ENCODE data around the gene TMEM184A. TPM values are rescaled to one million over a fixed set of nuclear protein-coding genes. Genes with fewer than 3 reads are reported as not detected.

The TMEM184A gene
- total RNA-seq, 1 donor from 2014 or later = 5.0 TPM

DNA sequence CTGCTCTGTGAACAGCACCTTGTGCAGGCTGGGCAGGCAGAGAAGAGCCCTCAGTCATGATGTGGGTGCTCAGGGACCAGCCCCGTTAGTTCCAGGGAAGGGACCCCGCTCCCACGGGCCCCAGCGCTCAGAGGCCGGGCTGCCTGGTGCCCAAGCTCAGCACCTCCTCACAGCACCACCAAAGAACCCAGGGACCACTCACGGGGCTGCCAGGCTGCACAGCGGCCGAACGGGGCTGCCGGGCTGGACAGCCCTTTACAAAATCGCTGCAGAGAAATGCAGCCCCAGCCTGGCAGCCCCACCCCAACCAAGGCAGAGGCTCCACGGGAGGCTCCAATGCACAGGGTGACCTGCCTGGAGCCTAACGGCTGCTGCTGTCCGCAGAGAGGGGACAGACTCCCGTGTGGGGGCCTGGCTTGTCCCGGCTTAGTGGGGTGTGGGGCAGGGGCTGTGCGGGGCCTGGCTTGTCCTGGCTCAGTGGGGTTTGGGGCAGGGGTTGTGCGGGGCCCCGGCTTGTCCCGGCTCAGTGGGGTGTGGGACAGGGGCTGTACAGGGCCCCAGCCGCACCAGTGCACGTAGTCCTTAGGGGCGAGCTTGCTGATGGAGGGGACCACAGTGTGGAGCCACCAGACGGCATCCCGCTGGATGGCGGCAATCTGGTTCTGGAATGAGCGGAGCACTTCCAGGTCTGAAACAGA is 61.0 kb downstream of the TMEM184A start:
- no peaks in the 10 kb centered on the region for H3K4me1 Mint-ChIP-seq
- H3K27me3 Mint-ChIP-seq (ENCODE audit: low read depth) = no peaks in the 10 kb centered on the region
- no peak overlapping the region for H3K4me3 Mint-ChIP-seq
- no peaks in the 10 kb centered on the region for H3K9me3 Mint-ChIP-seq
- no peak for DNase-seq (ENCODE audit: low spot score in 2 of 2, unreplicated experiment in 2 of 2)
- peaks cover 28% of the 10 kb centered on the region for H3K36me3 Mint-ChIP-seq
- TF ChIP-seq, protein P1, sequence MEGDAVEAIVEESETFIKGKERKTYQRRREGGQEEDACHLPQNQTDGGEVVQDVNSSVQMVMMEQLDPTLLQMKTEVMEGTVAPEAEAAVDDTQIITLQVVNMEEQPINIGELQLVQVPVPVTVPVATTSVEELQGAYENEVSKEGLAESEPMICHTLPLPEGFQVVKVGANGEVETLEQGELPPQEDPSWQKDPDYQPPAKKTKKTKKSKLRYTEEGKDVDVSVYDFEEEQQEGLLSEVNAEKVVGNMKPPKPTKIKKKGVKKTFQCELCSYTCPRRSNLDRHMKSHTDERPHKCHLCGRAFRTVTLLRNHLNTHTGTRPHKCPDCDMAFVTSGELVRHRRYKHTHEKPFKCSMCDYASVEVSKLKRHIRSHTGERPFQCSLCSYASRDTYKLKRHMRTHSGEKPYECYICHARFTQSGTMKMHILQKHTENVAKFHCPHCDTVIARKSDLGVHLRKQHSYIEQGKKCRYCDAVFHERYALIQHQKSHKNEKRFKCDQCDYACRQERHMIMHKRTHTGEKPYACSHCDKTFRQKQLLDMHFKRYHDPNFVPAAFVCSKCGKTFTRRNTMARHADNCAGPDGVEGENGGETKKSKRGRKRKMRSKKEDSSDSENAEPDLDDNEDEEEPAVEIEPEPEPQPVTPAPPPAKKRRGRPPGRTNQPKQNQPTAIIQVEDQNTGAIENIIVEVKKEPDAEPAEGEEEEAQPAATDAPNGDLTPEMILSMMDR (IDR thresholded peaks at IDR 0.05; ENCODE audit: unreplicated experiment) = no peak
- no peak overlapping the region for H3K27ac Mint-ChIP-seq

DNA sequence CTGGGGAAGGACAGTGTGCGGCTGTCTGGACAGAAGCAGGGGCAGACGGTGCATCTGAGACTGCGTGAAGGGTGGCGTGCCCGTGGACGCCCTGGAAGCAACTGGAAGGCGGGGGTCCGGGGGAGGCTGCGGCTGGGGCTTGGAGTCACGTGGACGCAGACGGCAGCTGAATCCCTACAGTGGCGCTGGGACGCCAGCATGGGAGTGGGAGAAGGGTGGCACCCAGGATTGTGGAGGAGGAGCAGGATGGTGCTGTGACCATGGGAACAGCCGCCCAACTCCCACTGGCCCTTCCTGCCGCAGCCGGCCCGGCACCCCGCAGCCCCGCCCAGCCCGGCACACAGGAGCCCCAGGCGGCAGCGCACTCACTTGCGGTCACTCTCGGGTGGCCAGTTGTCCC is 61.6 kb downstream of the TMEM184A start:
- H3K4me3 Mint-ChIP-seq = no peak overlapping the region
- no peaks in the 10 kb centered on the region for H3K9me3 Mint-ChIP-seq
- no peak overlapping the region for H3K27ac Mint-ChIP-seq
- TF ChIP-seq, protein P1 (IDR thresholded peaks at IDR 0.05; ENCODE audit: unreplicated experiment) = no peak
- peaks cover 30% of the 10 kb centered on the region for H3K36me3 Mint-ChIP-seq
- no peaks in the 10 kb centered on the region for H3K4me1 Mint-ChIP-seq
- DNase-seq (ENCODE audit: low spot score in 2 of 2, unreplicated experiment in 2 of 2) = no peak
- H3K27me3 Mint-ChIP-seq (ENCODE audit: low read depth) = no peaks in the 10 kb centered on the region

DNA sequence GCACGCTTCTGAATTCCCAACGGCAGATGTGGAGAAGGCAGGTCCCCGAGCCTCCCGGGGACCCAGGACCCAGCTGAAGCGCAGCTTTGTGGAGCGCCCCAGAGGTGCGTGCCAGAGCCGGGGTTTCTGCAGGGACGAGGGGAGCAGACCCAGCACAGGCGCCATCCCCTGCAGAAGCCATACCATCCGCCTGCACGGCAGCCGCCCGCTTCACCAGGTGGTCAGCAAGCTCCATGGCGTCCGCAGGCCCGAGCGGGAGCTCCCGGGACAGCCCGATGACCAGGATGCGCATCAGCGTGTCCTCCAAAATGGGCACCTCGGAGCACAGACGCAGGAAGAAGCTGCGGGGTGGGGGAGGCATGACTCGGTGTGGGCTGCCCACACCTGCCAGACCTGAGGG is 62.4 kb downstream of the TMEM184A start:
- peaks cover 35% of the 10 kb centered on the region for H3K36me3 Mint-ChIP-seq
- TF ChIP-seq, protein P1 (IDR thresholded peaks at IDR 0.05; ENCODE audit: unreplicated experiment) = no peak
- H3K4me1 Mint-ChIP-seq = no peaks in the 10 kb centered on the region
- no peaks in the 10 kb centered on the region for H3K9me3 Mint-ChIP-seq
- no peak overlapping the region for H3K27ac Mint-ChIP-seq
- no peak overlapping the region for H3K4me3 Mint-ChIP-seq
- no peak for DNase-seq (ENCODE audit: low spot score in 2 of 2, unreplicated experiment in 2 of 2)
- H3K27me3 Mint-ChIP-seq (ENCODE audit: low read depth) = no peaks in the 10 kb centered on the region

DNA sequence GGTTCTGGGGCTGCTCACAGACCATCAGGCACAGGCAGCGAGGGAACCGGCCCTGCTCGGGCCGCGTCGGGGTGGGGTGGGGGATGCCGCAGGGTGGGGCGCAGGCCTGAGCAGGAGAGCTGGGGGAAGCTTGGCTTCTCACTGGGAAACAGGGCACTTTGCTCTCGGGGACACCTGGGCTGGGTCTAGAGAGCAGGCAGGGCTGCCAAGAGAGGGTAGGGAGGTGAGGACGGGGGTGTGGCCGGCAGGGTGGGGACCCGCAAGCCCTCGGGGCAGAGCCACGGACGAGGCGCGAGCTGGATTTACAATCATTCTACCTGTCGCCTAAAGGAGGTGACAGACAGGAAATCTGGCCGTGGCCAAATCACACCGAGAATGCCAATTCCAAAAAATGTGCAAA is 62.9 kb downstream of the TMEM184A start:
- DNase-seq (ENCODE audit: low spot score in 2 of 2, unreplicated experiment in 2 of 2) = no peak
- no peaks in the 10 kb centered on the region for H3K9me3 Mint-ChIP-seq
- no peaks in the 10 kb centered on the region for H3K27me3 Mint-ChIP-seq (ENCODE audit: low read depth)
- no peak overlapping the region for H3K27ac Mint-ChIP-seq
- peaks cover 40% of the 10 kb centered on the region for H3K36me3 Mint-ChIP-seq
- H3K4me1 Mint-ChIP-seq = no peaks in the 10 kb centered on the region
- H3K4me3 Mint-ChIP-seq = no peak overlapping the region
- TF ChIP-seq, protein P1 (IDR thresholded peaks at IDR 0.05; ENCODE audit: unreplicated experiment) = no peak

DNA sequence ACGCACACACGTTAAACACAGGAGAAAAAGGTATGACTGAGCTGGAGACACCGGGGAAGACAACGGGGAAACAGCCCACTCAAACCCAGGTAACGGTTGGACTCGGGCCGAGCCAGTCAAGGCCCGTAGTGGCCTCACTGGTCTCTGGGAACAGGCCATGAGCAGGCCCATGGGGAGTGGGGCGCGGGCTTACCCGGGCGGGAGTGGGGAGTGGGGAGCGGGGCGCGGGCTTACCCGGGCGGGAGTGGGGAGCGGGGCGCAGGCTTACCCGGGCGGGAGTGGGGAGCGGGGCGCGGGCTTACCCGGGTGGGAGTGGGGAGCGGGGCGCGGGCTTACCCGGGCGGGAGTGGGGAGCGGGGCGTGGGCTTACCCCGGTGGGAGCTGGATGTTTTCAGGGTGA is 63.4 kb downstream of the TMEM184A start:
- peaks cover 42% of the 10 kb centered on the region for H3K36me3 Mint-ChIP-seq
- H3K4me1 Mint-ChIP-seq = no peaks in the 10 kb centered on the region
- no peaks in the 10 kb centered on the region for H3K27me3 Mint-ChIP-seq (ENCODE audit: low read depth)
- TF ChIP-seq, protein P1 (IDR thresholded peaks at IDR 0.05; ENCODE audit: unreplicated experiment) = no peak
- DNase-seq (ENCODE audit: low spot score in 2 of 2, unreplicated experiment in 2 of 2) = no peak
- no peak overlapping the region for H3K4me3 Mint-ChIP-seq
- no peak overlapping the region for H3K27ac Mint-ChIP-seq
- no peaks in the 10 kb centered on the region for H3K9me3 Mint-ChIP-seq

Other genes with a start within 250 kb of the TMEM184A start
- 18.5 to 21.1 TPM (median 18.9 TPM) in 3 replicates for gene MICALL2, start 96.7 kb downstream of the TMEM184A start, total RNA-seq
- 141 to 163 TPM (median 149 TPM) in 3 replicates for gene INTS1, start 51.8 kb downstream of the TMEM184A start, total RNA-seq
- 46.0 to 47.7 TPM (median 46.5 TPM) in 3 replicates for gene MAFK, start 25.5 kb downstream of the TMEM184A start, total RNA-seq
- gene PSMG3, start 13.8 kb upstream of the TMEM184A start, total RNA-seq = 27.0 to 32.5 TPM (median 31.0 TPM) in 3 replicates
- 11.4 to 13.5 TPM (median 11.9 TPM) in 3 replicates for gene ELFN1, start 114.1 kb upstream of the TMEM184A start, total RNA-seq